Esophagus squamous epithelium (tissue), 5 donors: ENCODE results near the gene MEGF6. TPM values are rescaled to one million over a fixed set of nuclear protein-coding genes. Genes with fewer than 3 reads are reported as not detected.

Experiments used
- DNase-seq: peaks from one replicate; lab custom pipeline; 2025; lab: John Stamatoyannopoulos, UW
- H3K27ac ChIP-seq, 4 donors: fragments of 200-600 bp; sonication (generic); one replicate each; pipeline ENCODE4 v1.5.1; 2016 to 2019; ENCODE audit warnings: mild to moderate bottlenecking in 1 of 4
- H3K27me3 ChIP-seq, 4 donors: fragments of 200-600 bp; sonication (generic); 1 replicate in 3 of 4; 2 replicates in 1 of 4; pipeline versions ENCODE4 v1.5.1 to v1.6.0; 2017 to 2021; ENCODE audit warnings: antibody characterized with exemption in 1 of 4
- H3K36me3 ChIP-seq, 3 donors: fragments of 200-600 bp; sonication (generic); one replicate each; pipeline ENCODE4 v1.5.1; 2016 to 2019
- H3K4me1 ChIP-seq, 3 donors: fragments of 200-600 bp; sonication (generic); one replicate each; pipeline ENCODE4 v1.5.1; 2017 to 2019
- H3K4me3 ChIP-seq, 4 donors: fragments of 200-600 bp; sonication (generic); 1 replicate in 3 of 4; 2 replicates in 1 of 4; pipeline ENCODE4 v1.5.1; 2016 to 2019; ENCODE audit warnings: mild to moderate bottlenecking in 2 of 4, moderate library complexity in 1 of 4
- H3K9me3 ChIP-seq, 3 donors: fragments of 200-600 bp; sonication (generic); one replicate each; pipeline ENCODE4 v1.5.1; 2016 to 2019
- CTCF ChIP-seq, 6 experiments: fragments of 450-650 bp in 4 of 6; fragments of 200-600 bp in 2 of 6; sonication (generic) in 2 of 6; IDR thresholded peaks; one replicate each; pipeline ENCODE4 v1.5.1; 2016 to 2019; ENCODE audit warnings: antibody characterized with exemption in 6 of 6, mild to moderate bottlenecking in 4 of 6, moderate library complexity in 4 of 6
- POLR2A ChIP-seq, 4 donors: fragments of 450-650 bp; IDR thresholded peaks; one replicate each; pipeline ENCODE4 v1.6.1; 2017; ENCODE audit warnings: antibody characterized with exemption in 4 of 4, mild to moderate bottlenecking in 4 of 4, moderate library complexity in 3 of 4
- WGBS, 2 donors: methylation state at CpG; one replicate each; pipeline ENCODE4 v1.1.5; 2018; 5-methylcytosine and 5-hydroxymethylcytosine counted together
- intact Hi-C: fragments of 100-400 bp; cut with DNase I; formaldehyde crosslinking; loops from one replicate; pipeline ENCODE4 v1.15.0; 2022
- total RNA-seq, 4 donors: library from RNA; depleted of rRNA; stranded (reverse); fragments of >200 nt; gene quantifications; one replicate each; pipeline ENCODE4 v1.1.0, GENCODE V29; 2016
- donor health status: DM: yes; HTN: yes; CAD: no.

MEGF6 gene
- total RNA-seq, 4 donors from 2014 or later = 8.8 to 27.1 (median 16.8) TPM

GRCh38 chr1:3649342-3650247 lies 38.3 kb upstream of the MEGF6 start, which contains the start of gene WRAP73:
TSS of gene WRAP73 (minus strand) at chr1:3650103. CDS start at chr1:3649999, 104 bp downstream.
- H3K4me1 ChIP-seq = peaks cover 29 to 52% (median 37%) of the 10 kb centered on the region in 3 donors
- TF ChIP-seq CTCF (IDR thresholded peaks at IDR 0.05) (peak in 1 of 6 experiments; percentile 18), POLR2A (IDR thresholded peaks at IDR 0.05) (peak in 2 of 4 donors; percentile 63 to 72)
- peak within 1 kb of the TSS; percentile 60 to 77 (median 70) for H3K4me3 ChIP-seq
- peaks cover 12 to 46% (median 20%) of the 10 kb centered on the region in 4 donors for H3K27me3 ChIP-seq
- intact Hi-C loops = no loop called here
- H3K27ac ChIP-seq = peak within 1 kb of the TSS in 3 of 4 donors; percentile 19 to 54 (median 45)
- peak; percentile 50 for DNase-seq
- no peaks in the 10 kb centered on the region for H3K9me3 ChIP-seq
- H3K36me3 ChIP-seq = peaks cover 0 to 34% (median 16%) of the 10 kb centered on the region in 3 donors
- 4 to 12% methylated on average over 9 to 19 of the region's 60 CpGs for WGBS, 2 donors

GRCh38 chr1:3646596-3646995 lies 35.3 kb upstream of the MEGF6 start:
- no peaks in the 10 kb centered on the region for H3K9me3 ChIP-seq
- H3K4me3 ChIP-seq = no peak overlapping the region
- H3K27me3 ChIP-seq = peaks cover 12 to 16% (median 12%) of the 10 kb centered on the region in 4 donors
- TF ChIP-seq CTCF (IDR thresholded peaks at IDR 0.05) (no peak), POLR2A (IDR thresholded peaks at IDR 0.05) (no peak)
- H3K27ac ChIP-seq = no peak overlapping the region
- no peak for DNase-seq
- H3K4me1 ChIP-seq = peaks cover 20 to 36% (median 23%) of the 10 kb centered on the region in 3 donors
- 91 to 93% methylated on average over 20 of the region's 20 CpGs for WGBS, 2 donors
- intact Hi-C loops = no loop called here
- H3K36me3 ChIP-seq = peaks cover 0 to 57% (median 16%) of the 10 kb centered on the region in 3 donors

- Histone ChIP-seq H3K27ac (no peak overlapping the region), H3K9me3 (no peaks in the 10 kb centered on the region), H3K4me1 (peaks cover 12 to 28% (median 16%) of the 10 kb centered on the region in 3 donors), H3K36me3 (peaks cover 0 to 65% (median 16%) of the 10 kb centered on the region in 3 donors), H3K27me3 (peaks cover 4 to 8% (median 5%) of the 10 kb centered on the region in 4 donors), H3K4me3 (no peak overlapping the region)
- TF ChIP-seq CTCF (IDR thresholded peaks at IDR 0.05) (no peak), POLR2A (IDR thresholded peaks at IDR 0.05) (no peak)
- WGBS, 2 donors = 92% methylated on average over 20 to 27 of the region's 27 CpGs
- no peak for DNase-seq
- intact Hi-C loops = no loop called here
Measured at GRCh38 chr1:3645666-3646355, 34.5 kb upstream of the MEGF6 start.

GRCh38 chr1:3645247-3645646 lies 33.9 kb upstream of the MEGF6 start:
- H3K9me3 ChIP-seq = no peaks in the 10 kb centered on the region
- no peak overlapping the region for H3K4me3 ChIP-seq
- H3K4me1 ChIP-seq = peaks cover 7 to 22% (median 10%) of the 10 kb centered on the region in 3 donors
- DNase-seq = no peak
- peaks cover under 1 to 70% (median 16%) of the 10 kb centered on the region in 3 donors for H3K36me3 ChIP-seq
- H3K27me3 ChIP-seq = peaks cover 0 to 3% (median under 1%) of the 10 kb centered on the region in 4 donors
- intact Hi-C loops = no loop called here
- TF ChIP-seq CTCF (IDR thresholded peaks at IDR 0.05) = no peak
- no peak for TF ChIP-seq POLR2A (IDR thresholded peaks at IDR 0.05)
- WGBS, 2 donors = 97 to 98% methylated on average over 17 to 27 of the region's 43 CpGs
- H3K27ac ChIP-seq = no peak overlapping the region
